Breast epithelium (tissue), 4 donors: ENCODE measurements around the gene CLSTN2. TPM values are rescaled to one million over a fixed set of nuclear protein-coding genes. Genes with fewer than 3 reads are reported as not detected.
A peak's percentile ranks its signal among the peaks of the same experiment; 100 is the strongest.

ENCODE experiments used
- DNase-seq, 2 donors: peaks; one replicate each; pipeline ENCODE4 v3.0.0-alpha.2; 2019; ENCODE audit warnings: low spot score in 2 of 2
- H3K27ac ChIP-seq, 2 donors: fragments of 200-600 bp; sonication (generic) in 1 of 2; one replicate each; pipeline ENCODE4 v1.5.1; 2016 to 2019; ENCODE audit warnings: mild to moderate bottlenecking in 1 of 2
- H3K27me3 ChIP-seq, 2 donors: fragments of 200-600 bp; sonication (generic) in 1 of 2; one replicate each; pipeline versions ENCODE4 v1.5.1 to v1.6.0; 2017 to 2019; ENCODE audit warnings: control low read depth in 1 of 2, mild to moderate bottlenecking in 1 of 2
- H3K36me3 ChIP-seq: fragments of 200-600 bp; one replicate; pipeline ENCODE4 v1.5.1; 2019
- H3K4me1 ChIP-seq, 2 donors: fragments of 200-600 bp; sonication (generic); one replicate each; pipeline ENCODE4 v1.5.1; 2016 to 2019; ENCODE audit warnings: control low read depth in 1 of 2
- H3K4me3 ChIP-seq, 3 donors: fragments of 200-600 bp; sonication (generic); 1 replicate in 2 of 3; 2 replicates in 1 of 3; pipeline ENCODE4 v1.5.1; 2016 to 2019; ENCODE audit warnings: mild to moderate bottlenecking in 3 of 3, moderate library complexity in 2 of 3
- H3K9me3 ChIP-seq, 2 donors: fragments of 200-600 bp; sonication (generic) in 1 of 2; one replicate each; pipeline ENCODE4 v1.5.1; 2016 to 2019; ENCODE audit warnings: control low read depth in 1 of 2
- CTCF ChIP-seq, 3 donors: fragments of 450-650 bp; IDR thresholded peaks; one replicate each; pipeline ENCODE4 v1.5.1; 2016 to 2017; ENCODE audit warnings: antibody characterized with exemption in 3 of 3, mild to moderate bottlenecking in 3 of 3, moderate library complexity in 3 of 3
- POLR2A ChIP-seq: fragments of 450-650 bp; IDR thresholded peaks from one replicate; pipeline ENCODE4 v1.6.1; 2016; ENCODE audit warnings: antibody characterized with exemption, mild to moderate bottlenecking, moderate library complexity
- POLR2AphosphoS5 ChIP-seq, 3 donors: sonication (generic); formaldehyde crosslinking; IDR thresholded peaks; one replicate each; pipeline ENCODE4 v1.6.1; 2017; ENCODE audit warnings: antibody characterized with exemption in 3 of 3
- intact Hi-C: fragments of 100-400 bp; cut with DNase I; formaldehyde crosslinking; loops from one replicate; pipeline ENCODE4 v1.15.1; 2023; ENCODE audit warnings: low total_unique reads
- total RNA-seq, 3 donors: library from RNA; depleted of rRNA; stranded (reverse); fragments of >200 nt; gene quantifications; one replicate each; pipeline ENCODE4 v1.1.0, GENCODE V29; 2016

Gene CLSTN2
- total RNA-seq, 3 donors from 2014 or later: 15.5 to 75.5 (median 33.1) TPM

GRCh38 chr3:140288595-140288994, 353.6 kb downstream of the CLSTN2 start:
- no peak for DNase-seq
- Histone ChIP-seq H3K9me3 (no peaks in the 10 kb centered on the region), H3K4me1 (no peaks in the 10 kb centered on the region), H3K36me3 (no peaks in the 10 kb centered on the region), H3K27ac (no peak overlapping the region), H3K4me3 (no peak overlapping the region), H3K27me3 (no peaks in the 10 kb centered on the region)
- intact Hi-C loops: no loop called here
- no peak for TF ChIP-seq CTCF (IDR thresholded peaks at IDR 0.05)
- TF ChIP-seq POLR2A: no peak
- TF ChIP-seq POLR2AphosphoS5 (IDR thresholded peaks at IDR 0.05): no peak

DNA sequence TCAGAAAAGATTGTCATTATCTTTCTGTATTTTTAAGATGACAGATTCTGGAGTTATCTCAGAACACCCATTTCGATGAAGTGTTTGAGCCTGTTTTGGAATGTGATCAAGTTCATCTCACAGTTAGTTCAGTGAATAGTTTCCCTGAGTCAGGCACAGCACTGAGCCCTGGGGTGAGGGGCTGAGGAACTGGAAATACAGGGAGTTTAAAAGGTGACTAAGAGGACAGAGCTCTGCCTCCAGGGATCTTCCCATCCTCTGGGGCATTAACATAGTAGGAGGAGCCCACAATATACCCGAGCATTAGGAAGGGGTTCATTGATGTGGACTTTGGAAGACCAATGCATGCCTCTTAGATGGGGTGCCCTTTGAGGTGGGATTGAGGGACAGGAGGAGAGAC, 355.1 kb downstream of the CLSTN2 start:
- H3K27ac ChIP-seq: no peak overlapping the region
- no peaks in the 10 kb centered on the region for H3K9me3 ChIP-seq
- no peak overlapping the region for H3K4me3 ChIP-seq
- TF ChIP-seq POLR2A (no peak), POLR2AphosphoS5 (IDR thresholded peaks at IDR 0.05) (no peak), CTCF (IDR thresholded peaks at IDR 0.05) (no peak)
- DNase-seq: no peak
- no peaks in the 10 kb centered on the region for H3K4me1 ChIP-seq
- H3K36me3 ChIP-seq: no peaks in the 10 kb centered on the region
- no peaks in the 10 kb centered on the region for H3K27me3 ChIP-seq
- intact Hi-C loops: no loop called here

DNA sequence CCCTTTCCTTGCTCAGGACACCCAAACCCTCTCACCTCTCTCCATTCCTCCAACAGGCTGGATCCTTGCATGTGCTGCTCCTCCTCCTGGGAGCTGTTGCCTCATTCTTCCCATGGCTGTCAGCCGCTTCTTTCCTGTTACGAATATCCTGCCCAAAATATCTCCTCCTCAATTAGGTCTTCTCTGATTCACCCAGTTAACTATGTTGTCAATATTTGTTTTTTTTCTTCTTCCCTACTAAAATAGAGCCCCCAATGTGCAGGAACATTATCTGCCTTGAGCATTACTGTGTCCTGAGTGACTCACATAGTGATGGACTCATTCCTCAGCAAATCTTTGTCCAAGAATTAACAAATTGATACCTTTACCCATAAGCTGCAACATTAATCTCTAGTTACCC, 357.2 kb downstream of the CLSTN2 start:
- TF ChIP-seq POLR2AphosphoS5 (IDR thresholded peaks at IDR 0.05) (no peak), POLR2A (no peak), CTCF (IDR thresholded peaks at IDR 0.05) (no peak)
- Histone ChIP-seq H3K4me3 (no peak overlapping the region), H3K9me3 (no peaks in the 10 kb centered on the region), H3K36me3 (no peaks in the 10 kb centered on the region), H3K27ac (peak overlapping the region in 1 of 2 donors; percentile 61), H3K4me1 (no peaks in the 10 kb centered on the region), H3K27me3 (no peaks in the 10 kb centered on the region)
- DNase-seq: no peak
- intact Hi-C loops: no loop called here

DNA sequence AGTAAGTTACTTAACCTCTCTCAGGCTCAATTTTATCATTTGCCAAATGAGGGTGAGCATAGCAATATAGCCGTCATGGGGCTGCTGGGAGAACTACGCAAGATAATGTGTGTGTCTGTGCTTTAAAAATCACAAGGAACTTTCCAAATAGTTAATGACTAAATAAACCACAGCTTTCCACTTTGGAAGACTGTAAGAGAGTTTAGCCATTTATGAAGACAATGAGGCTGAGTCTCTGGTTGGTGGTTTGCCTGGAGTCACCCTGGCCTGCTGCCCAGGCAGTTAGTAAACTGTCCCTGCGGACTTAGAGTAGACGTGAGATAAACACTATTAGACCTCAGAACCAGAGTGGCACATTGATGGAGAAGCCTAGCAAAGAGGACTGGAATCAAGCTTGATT, 357.7 kb downstream of the CLSTN2 start:
- intact Hi-C loops: no loop called here
- Histone ChIP-seq H3K4me1 (no peaks in the 10 kb centered on the region), H3K27me3 (no peaks in the 10 kb centered on the region), H3K36me3 (no peaks in the 10 kb centered on the region), H3K9me3 (no peaks in the 10 kb centered on the region), H3K27ac (peak overlapping the region in 1 of 2 donors; percentile 53), H3K4me3 (no peak overlapping the region)
- peak in 1 of 2 donors; percentile 54 for DNase-seq
- no peak for TF ChIP-seq POLR2A
- no peak for TF ChIP-seq POLR2AphosphoS5 (IDR thresholded peaks at IDR 0.05)
- TF ChIP-seq CTCF (IDR thresholded peaks at IDR 0.05): no peak

- Histone ChIP-seq H3K4me1 (no peaks in the 10 kb centered on the region), H3K9me3 (no peaks in the 10 kb centered on the region), H3K27ac (no peak overlapping the region), H3K4me3 (no peak overlapping the region), H3K36me3 (no peaks in the 10 kb centered on the region), H3K27me3 (no peaks in the 10 kb centered on the region)
- no peak for DNase-seq
- intact Hi-C loops: no loop called here
- TF ChIP-seq POLR2AphosphoS5 (IDR thresholded peaks at IDR 0.05): no peak
Observed at GRCh38 chr3:140294058-140294457, 359.1 kb downstream of the CLSTN2 start.

GRCh38 chr3:140296796-140297352, 361.9 kb downstream of the CLSTN2 start:
- DNase-seq: no peak
- no peak overlapping the region for H3K27ac ChIP-seq
- intact Hi-C loops: no loop called here
- H3K4me3 ChIP-seq: no peak overlapping the region
- no peak for TF ChIP-seq POLR2A
- no peak for TF ChIP-seq CTCF (IDR thresholded peaks at IDR 0.05)
- no peak for TF ChIP-seq POLR2AphosphoS5 (IDR thresholded peaks at IDR 0.05)
- no peaks in the 10 kb centered on the region for H3K27me3 ChIP-seq
- H3K4me1 ChIP-seq: no peaks in the 10 kb centered on the region
- H3K9me3 ChIP-seq: no peaks in the 10 kb centered on the region
- no peaks in the 10 kb centered on the region for H3K36me3 ChIP-seq
